ENCODE measurements around the gene DPYSL3.
A peak's percentile ranks its signal among the peaks of the same experiment; 100 is the strongest.

DPYSL3 gene

DNA sequence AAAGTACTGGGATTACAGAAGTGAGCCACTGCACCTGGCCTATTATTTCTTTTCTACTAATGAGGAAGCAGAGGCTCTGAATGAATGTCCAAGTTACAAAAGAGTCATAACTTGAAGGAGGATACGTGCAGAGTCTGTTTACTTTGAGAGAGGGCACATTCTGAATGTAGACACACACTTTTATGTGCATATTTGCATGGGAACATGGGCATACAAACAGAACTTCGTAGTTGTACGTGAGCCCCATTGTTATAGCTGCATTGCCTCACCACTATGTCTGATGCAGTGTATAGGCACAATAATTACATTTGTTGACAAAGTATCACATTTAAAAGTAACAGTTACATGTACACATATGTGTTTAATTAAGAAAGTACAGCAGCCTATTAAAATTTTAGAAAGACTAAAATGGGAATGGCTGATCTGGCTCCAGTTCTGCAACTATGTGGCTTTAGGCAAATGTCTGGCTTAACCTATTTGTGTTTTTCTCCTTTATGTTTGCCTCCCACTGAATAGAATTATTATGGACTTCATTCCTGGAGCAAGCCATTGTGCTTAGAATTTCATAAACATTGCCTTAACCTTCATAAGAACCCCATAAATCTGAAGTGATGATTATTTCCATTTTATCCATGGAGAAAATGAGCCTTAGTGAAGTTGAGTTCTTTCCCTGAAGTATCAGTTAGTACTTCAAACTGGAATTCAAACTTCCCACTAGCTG lies 3.0 kb upstream of the DPYSL3 start:
- DNase-seq = peak; percentile 74

DNA sequence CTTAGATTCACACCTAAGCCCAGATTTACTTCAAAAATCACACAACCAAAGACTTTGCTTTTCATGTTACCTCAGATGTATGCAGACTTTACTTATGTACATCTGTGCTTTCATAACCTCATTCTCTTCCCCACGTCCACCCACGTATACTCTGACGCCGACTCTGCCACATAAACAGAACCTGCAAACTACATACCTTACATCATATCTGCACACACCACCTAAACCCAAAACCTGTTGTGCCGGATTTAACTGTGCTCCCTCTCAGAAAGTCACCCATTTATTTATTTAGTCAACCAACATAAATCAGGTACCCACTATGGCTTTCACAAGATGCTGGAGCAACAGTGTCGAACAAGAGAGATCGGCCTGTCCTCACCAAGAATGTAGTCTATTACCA lies 1.0 kb upstream of the DPYSL3 start:
- DNase-seq = peak; percentile 57

DNA sequence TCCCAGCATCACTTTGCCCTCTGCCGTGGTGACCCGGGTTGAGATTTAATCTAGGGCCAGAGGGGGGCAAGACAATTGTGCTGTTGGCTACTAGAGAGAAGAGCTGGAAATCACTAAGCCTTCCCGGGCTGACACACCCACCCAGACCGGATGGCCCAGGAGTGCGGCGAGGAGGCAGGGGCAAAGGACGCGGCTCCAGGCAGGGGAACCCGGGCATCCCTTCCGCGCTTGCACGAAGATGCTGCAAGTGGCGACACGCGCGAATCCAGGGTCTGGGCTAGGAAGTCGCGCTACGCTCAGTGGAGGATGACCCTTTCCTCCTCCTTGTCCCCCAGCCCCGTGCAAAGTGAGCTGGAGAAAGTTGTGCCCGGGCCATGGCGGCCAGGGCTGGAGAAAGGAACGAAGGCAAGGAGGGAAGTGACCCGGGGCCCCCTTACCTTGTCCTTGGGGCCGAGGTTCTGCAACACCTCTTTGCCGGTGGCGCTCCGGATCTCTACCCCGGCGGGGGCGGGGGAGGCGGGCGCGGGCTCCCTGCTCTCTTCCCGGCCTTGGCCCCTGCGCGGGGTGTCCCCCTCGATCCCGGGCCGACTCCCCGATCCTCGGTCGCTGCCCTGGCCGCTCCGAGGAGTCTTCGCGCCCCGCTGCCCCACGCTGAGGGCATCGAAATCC lies 693 bp downstream of the DPYSL3 start:
- peak; percentile 70 for DNase-seq

DNA sequence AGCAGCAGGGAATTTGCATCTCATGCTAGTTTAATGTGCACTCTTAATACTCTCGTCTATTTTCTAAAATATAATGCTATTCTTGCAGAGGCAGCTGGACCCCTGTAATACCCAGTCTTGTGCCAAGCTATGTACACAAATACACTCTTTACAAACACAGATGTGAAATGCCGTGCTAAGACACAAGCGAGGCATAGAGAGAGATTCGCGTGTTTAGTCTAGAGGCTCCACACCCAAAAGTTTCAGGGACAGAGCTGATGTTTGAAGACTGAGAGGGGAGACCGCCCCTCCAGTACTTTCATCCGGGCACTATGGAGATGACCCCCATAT lies 1.2 kb downstream of the DPYSL3 start:
- DNase-seq = peak; percentile 45

GRCh38 chr5:147507480-147508126 lies 2.3 kb downstream of the DPYSL3 start:
- DNase-seq = no peak

GRCh38 chr5:147504535-147504934 lies 5.3 kb downstream of the DPYSL3 start:
- no peak for DNase-seq

DNA sequence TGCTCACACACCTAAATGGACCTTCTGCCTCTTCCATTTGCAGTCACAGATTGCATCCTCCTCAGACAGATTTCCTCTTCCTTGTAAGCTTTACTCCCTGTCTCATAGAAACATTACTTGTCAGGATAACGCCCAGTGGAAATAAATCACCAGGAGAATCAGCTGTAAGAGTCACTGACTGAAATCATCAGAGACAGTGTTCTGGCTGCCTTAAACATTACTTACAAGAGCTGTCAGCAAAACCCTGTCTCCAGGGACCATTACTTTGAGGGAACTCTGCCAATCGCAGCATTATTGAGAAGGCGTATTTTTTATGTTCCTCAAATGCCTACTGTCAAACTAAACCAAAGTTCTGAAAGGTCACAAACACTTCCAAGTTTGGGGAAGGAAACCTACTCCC lies 5.9 kb downstream of the DPYSL3 start:
- DNase-seq = no peak

- DNase-seq = peak; percentile 33
These were observed 18.9 kb downstream of the DPYSL3 start for GRCh38 chr5:147490989-147491388.

GRCh38 chr5:147487031-147487750 lies 22.7 kb downstream of the DPYSL3 start:
- DNase-seq = peak; percentile 36

- peak; percentile 36 for DNase-seq
These were observed 24.1 kb downstream of the DPYSL3 start for GRCh38 chr5:147485814-147486213.

GRCh38 chr5:147485046-147485445 lies 24.8 kb downstream of the DPYSL3 start:
- DNase-seq = peak; percentile 30

DNA sequence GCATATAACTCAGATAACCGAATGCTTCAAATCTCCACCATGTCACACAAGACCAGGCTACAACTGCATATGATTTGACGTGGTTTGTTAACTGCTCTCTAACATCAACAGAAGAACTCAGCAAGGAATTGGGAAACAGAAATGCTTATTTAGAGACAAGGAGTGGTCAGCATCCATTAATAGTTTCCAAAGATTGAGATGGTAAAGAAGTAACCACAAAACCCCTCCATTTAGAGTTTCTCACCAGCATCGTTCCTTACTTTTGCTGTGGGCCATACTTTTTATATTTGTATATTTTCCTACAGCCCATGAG lies 25.2 kb downstream of the DPYSL3 start:
- no peak for DNase-seq

- DNase-seq = peak; percentile 99
These were observed 25.7 kb downstream of the DPYSL3 start for GRCh38 chr5:147483961-147484707.

- peak; percentile 96 for DNase-seq
These were observed 26.6 kb downstream of the DPYSL3 start for GRCh38 chr5:147483188-147483790.

DNA sequence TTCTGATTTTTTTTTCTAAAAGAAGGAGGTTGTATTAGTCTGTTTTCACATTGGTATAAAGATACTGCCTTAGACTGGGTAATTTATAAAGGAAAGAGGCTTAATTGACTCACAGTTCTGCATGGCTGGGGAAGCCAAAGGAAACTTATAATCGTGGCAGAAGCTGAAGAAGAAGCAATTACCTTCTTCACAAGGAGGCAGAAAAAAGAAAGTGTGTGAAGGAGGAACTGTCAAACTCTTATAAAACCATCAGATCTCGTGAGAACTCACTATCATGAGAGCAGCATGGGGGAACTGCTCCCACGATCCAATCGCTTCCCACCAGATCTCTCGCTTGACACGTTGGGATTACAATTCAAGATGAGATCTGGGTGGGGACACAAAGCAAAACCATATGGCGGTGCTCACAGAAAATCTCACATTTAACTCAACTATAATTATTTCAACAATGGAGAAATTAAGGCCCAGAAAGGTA lies 27.1 kb downstream of the DPYSL3 start:
- peak; percentile 93 for DNase-seq

- DNase-seq = peak; percentile 81
These were observed 27.8 kb downstream of the DPYSL3 start for GRCh38 chr5:147481874-147482705.

GRCh38 chr5:147481376-147481775 lies 28.5 kb downstream of the DPYSL3 start:
- DNase-seq = no peak

GRCh38 chr5:147479949-147480348 lies 29.9 kb downstream of the DPYSL3 start:
- DNase-seq = peak; percentile 85

DNA sequence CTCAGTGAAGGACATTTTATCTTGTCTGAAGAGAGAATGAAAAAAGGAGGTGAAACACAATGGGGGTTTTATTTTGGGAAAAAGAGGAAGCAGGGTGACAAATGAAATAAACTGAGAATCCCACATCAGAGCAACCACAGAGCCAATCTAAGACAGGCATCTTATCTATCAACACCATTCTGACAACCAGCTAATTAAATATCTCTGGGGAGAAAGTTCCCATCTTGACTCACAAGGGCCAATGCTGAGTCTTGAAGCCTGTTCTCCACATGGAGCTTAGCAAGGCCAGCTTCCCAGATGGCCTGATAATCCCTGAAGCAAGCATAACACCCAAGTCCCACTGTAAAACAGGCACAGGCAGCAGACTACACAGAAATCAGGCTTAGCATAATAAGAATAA lies 30.4 kb downstream of the DPYSL3 start:
- DNase-seq = peak; percentile 53

DNA sequence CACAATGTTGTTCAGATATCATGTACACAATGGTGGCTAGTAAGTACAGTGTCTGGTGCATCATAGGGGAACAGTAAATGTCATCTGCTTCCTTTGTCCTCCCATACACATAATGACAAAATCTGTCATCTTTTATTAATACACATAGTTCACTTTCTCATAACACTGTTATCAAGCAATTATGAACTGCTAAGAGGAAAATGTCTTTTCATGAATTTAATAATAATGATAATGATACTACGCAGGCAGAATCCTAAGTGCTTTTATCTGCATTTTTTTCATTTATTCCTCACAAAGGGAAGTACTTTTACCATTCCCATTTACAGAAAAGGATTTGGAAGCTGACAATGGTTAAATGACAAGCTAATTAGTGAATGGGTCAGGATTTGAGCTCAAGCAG lies 35.7 kb downstream of the DPYSL3 start:
- DNase-seq = no peak

DNA sequence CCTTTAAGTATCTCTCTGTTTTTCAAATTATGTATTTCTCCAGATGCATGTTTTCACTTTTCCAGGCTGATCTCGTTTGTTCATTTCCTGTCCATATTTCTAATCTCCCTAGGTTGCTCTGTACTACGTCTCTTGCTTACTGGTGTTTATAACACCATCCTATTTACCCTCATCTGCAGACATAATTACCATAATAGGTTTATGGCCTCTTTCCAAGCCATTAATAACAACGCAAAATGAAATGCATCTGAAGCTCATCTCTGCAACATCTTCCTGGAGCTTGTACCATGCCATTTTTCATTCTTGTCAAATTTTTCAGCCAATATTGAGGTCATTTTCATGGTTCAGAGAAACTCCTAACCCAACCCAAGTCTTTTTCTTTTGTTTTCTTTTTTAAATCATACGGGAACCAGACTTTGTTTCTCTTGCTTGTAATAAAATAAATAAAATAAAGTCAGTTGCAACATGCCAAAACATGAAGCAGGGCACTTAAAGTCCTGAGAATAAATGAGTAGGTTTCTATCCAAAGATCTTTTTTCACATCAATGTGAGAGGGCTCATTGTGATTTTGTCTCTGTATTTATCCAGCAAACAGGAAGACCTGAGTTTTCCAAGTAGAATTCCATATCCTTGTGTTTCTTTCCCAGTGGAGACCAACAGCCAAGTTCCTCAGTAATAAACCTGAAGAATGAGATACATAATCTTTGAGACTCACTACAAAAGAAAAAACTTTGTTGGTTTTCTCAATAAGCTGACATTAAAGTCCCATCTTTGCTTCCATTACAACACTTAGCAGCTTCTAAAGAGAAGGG lies 37.0 kb downstream of the DPYSL3 start:
- no peak for DNase-seq
